Ectodermal cell (in vitro differentiated cells): ENCODE measurements around the gene MED22. TPM values are rescaled to one million over a fixed set of nuclear protein-coding genes. Genes with fewer than 3 reads are reported as not detected.
A peak's percentile ranks its signal among the peaks of the same experiment; 100 is the strongest.
"Not testable (repeated sequence)": the region's sequence is repeated elsewhere in the genome, so short reads cannot be mapped to it uniquely, and the experiment has no call there.

Experiments
- H3K27ac ChIP-seq: 2 replicates; pipeline ENCODE4 v1.7.0; 2013; ENCODE audit warnings: mild to moderate bottlenecking, low read depth, low read length; ENCODE audit not compliant: insufficient read depth, poor library complexity, severe bottlenecking
- H3K27me3 ChIP-seq: 2 replicates; pipeline ENCODE4 v1.7.0; 2013; ENCODE audit warnings: mild to moderate bottlenecking, low read length; ENCODE audit not compliant: insufficient read depth, control insufficient read depth, poor library complexity, severe bottlenecking
- H3K36me3 ChIP-seq: one replicate; pipeline ENCODE4 v1.7.0; 2013; ENCODE audit warnings: low read length; ENCODE audit not compliant: control insufficient read depth, insufficient read depth
- H3K4me1 ChIP-seq: one replicate; pipeline ENCODE4 v1.7.0; 2013; ENCODE audit warnings: low read length; ENCODE audit not compliant: control insufficient read depth, insufficient read depth
- H3K4me3 ChIP-seq: 2 replicates; pipeline ENCODE4 v1.7.0; 2013; ENCODE audit warnings: low read depth, low read length, control low read depth; ENCODE audit not compliant: insufficient read depth
- H3K9me3 ChIP-seq: 2 replicates; pipeline ENCODE4 v1.7.0; 2013; ENCODE audit warnings: mild to moderate bottlenecking, low read length, moderate library complexity; ENCODE audit not compliant: control insufficient read depth
- WGBS, 2 experiments: methylation state at CpG; one replicate each; pipeline ENCODE4 v1.1.7; 2013; ENCODE audit warnings: missing lambda C conversion rate in 2 of 2; 5-methylcytosine and 5-hydroxymethylcytosine counted together
- polyA plus RNA-seq, 4 experiments: library from polyadenylated mRNA; stranded (reverse); fragments of 50-300 nt; gene quantifications; one replicate each; pipeline ENCODE4 v1.2.3, GENCODE V29; 2013

MED22 gene
- 62.8 TPM for polyA plus RNA-seq (2013, experiment 1 of 4)
- polyA plus RNA-seq (2013, experiment 2 of 4), result 56.6 TPM
- polyA plus RNA-seq (2013, experiment 3 of 4), result 48.5 TPM
- polyA plus RNA-seq (2013, experiment 4 of 4), result 47.2 TPM

GRCh38 chr9:133347985-133348717, at the start of gene MED22, which contains the start of gene RPL7A:
Gene MED22, minus strand, starts transcription at chr9:133348131. Its CDS starts 1,469 bp downstream, at chr9:133346662.
Gene RPL7A, plus strand, starts transcription at chr9:133348218. Its CDS starts 26 bp downstream, at chr9:133348244.
- Histone ChIP-seq H3K36me3 (peaks cover 51% of the 10 kb centered on the region), H3K9me3 (no peaks in the 10 kb centered on the region), H3K27ac (peak within 1 kb of the TSS; percentile 87), H3K4me1 (peaks cover 7% of the 10 kb centered on the region), H3K27me3 (no peaks in the 10 kb centered on the region), H3K4me3 (peak within 1 kb of the TSS; percentile 98)
- WGBS, 2 experiments, result 0% methylated on average over 64 of the region's 64 CpGs

- 84 to 88% methylated on average over 6 of the region's 6 CpGs for WGBS, 2 experiments
Observed at GRCh38 chr9:133397370-133397769, 49.4 kb upstream of the MED22 start.

GRCh38 chr9:133396952-133397351, 49.0 kb upstream of the MED22 start:
- WGBS, 2 experiments, result 42 to 44% methylated on average over 14 of the region's 14 CpGs
- no peaks in the 10 kb centered on the region for H3K4me1 ChIP-seq
- no peak overlapping the region for H3K4me3 ChIP-seq
- H3K36me3 ChIP-seq, result no peaks in the 10 kb centered on the region
- no peaks in the 10 kb centered on the region for H3K27me3 ChIP-seq
- H3K27ac ChIP-seq, result no peak overlapping the region
- no peaks in the 10 kb centered on the region for H3K9me3 ChIP-seq

More at GRCh38 chr9:133397370-133397769, 49.4 kb upstream of the MED22 start:
- H3K27ac ChIP-seq, result no peak overlapping the region
- no peaks in the 10 kb centered on the region for H3K9me3 ChIP-seq
- no peaks in the 10 kb centered on the region for H3K27me3 ChIP-seq
- H3K36me3 ChIP-seq, result no peaks in the 10 kb centered on the region
- H3K4me1 ChIP-seq, result no peaks in the 10 kb centered on the region
- H3K4me3 ChIP-seq, result no peak overlapping the region

GRCh38 chr9:133394687-133395271, 46.8 kb upstream of the MED22 start:
- Histone ChIP-seq H3K4me3 (no peak overlapping the region), H3K9me3 (no peaks in the 10 kb centered on the region), H3K27ac (no peak overlapping the region), H3K36me3 (no peaks in the 10 kb centered on the region), H3K27me3 (no peaks in the 10 kb centered on the region), H3K4me1 (no peaks in the 10 kb centered on the region)
- WGBS, 2 experiments, result 69 to 71% methylated on average over 8 of the region's 8 CpGs

GRCh38 chr9:133393399-133393798, 45.5 kb upstream of the MED22 start:
- WGBS, 2 experiments, result 88 to 92% methylated on average over 3 of the region's 3 CpGs

GRCh38 chr9:133392308-133392707, 44.4 kb upstream of the MED22 start:
- H3K27ac ChIP-seq, H3K4me1 ChIP-seq, H3K9me3 ChIP-seq, H3K27me3 ChIP-seq, H3K4me3 ChIP-seq, H3K36me3 ChIP-seq: not testable (repeated sequence)
- 81 to 93% methylated on average over 3 of the region's 3 CpGs for WGBS, 2 experiments

More at GRCh38 chr9:133393399-133393798, 45.5 kb upstream of the MED22 start:
- H3K36me3 ChIP-seq, result no peaks in the 10 kb centered on the region
- H3K27ac ChIP-seq, result no peak overlapping the region
- no peaks in the 10 kb centered on the region for H3K4me1 ChIP-seq
- H3K27me3 ChIP-seq, result no peaks in the 10 kb centered on the region
- H3K9me3 ChIP-seq, result no peaks in the 10 kb centered on the region
- no peak overlapping the region for H3K4me3 ChIP-seq

- not testable (repeated sequence) for H3K27me3 ChIP-seq, H3K4me3 ChIP-seq, H3K9me3 ChIP-seq, H3K27ac ChIP-seq, H3K4me1 ChIP-seq, H3K36me3 ChIP-seq
- 40% methylated on average over 1 of the region's 4 CpGs; no CpG with 5 or more reads in 1 of the 2 experiments for WGBS, 2 experiments
Observed at GRCh38 chr9:133391449-133391848, 43.5 kb upstream of the MED22 start.

GRCh38 chr9:133390713-133391112, 42.8 kb upstream of the MED22 start:
- Histone ChIP-seq H3K27me3 (no peaks in the 10 kb centered on the region), H3K4me3 (no peak overlapping the region), H3K4me1 (no peaks in the 10 kb centered on the region), H3K36me3 (no peaks in the 10 kb centered on the region), H3K9me3 (no peaks in the 10 kb centered on the region), H3K27ac (no peak overlapping the region)
- 81 to 83% methylated on average over 7 of the region's 7 CpGs for WGBS, 2 experiments

- Histone ChIP-seq H3K27ac (no peak overlapping the region), H3K4me1 (no peaks in the 10 kb centered on the region), H3K4me3 (no peak overlapping the region), H3K9me3 (no peaks in the 10 kb centered on the region), H3K36me3 (no peaks in the 10 kb centered on the region), H3K27me3 (no peaks in the 10 kb centered on the region)
- 90 to 91% methylated on average over 13 of the region's 13 CpGs for WGBS, 2 experiments
Observed at GRCh38 chr9:133389562-133389961, 41.6 kb upstream of the MED22 start.

- no peak overlapping the region for H3K27ac ChIP-seq
- 89 to 91% methylated on average over 12 of the region's 12 CpGs for WGBS, 2 experiments
- H3K27me3 ChIP-seq, result no peaks in the 10 kb centered on the region
- no peak overlapping the region for H3K4me3 ChIP-seq
- no peaks in the 10 kb centered on the region for H3K36me3 ChIP-seq
- H3K4me1 ChIP-seq, result no peaks in the 10 kb centered on the region
- H3K9me3 ChIP-seq, result no peaks in the 10 kb centered on the region
Observed at GRCh38 chr9:133389025-133389557, 41.2 kb upstream of the MED22 start.
